H1 (cell line): ENCODE results near the gene RAET1E. TPM values are rescaled to one million over a fixed set of nuclear protein-coding genes. Genes with fewer than 3 reads are reported as not detected.

Experiments used
- CTBP2 ChIP-seq: IDR thresholded peaks from 2 replicates; pipeline ENCODE4 v1.7.0; 2011; ENCODE audit warnings: borderline replicate concordance, mild to moderate bottlenecking, moderate library complexity, mixed read lengths, low read length; ENCODE audit not compliant: insufficient read depth, insufficient read length
- E2F6 ChIP-seq: IDR thresholded peaks from 2 replicates; pipeline ENCODE4 v1.6.1; 2012; ENCODE audit warnings: inconsistent platforms
- EP300 ChIP-seq, 2 experiments: IDR thresholded peaks; 1 replicate in 1 of 2; 2 replicates in 1 of 2; pipeline ENCODE4 v1.6.1; 2011 to 2012; ENCODE audit warnings: low read depth in 2 of 2, low read length in 2 of 2, mild to moderate bottlenecking in 2 of 2, borderline replicate concordance in 1 of 2, inconsistent platforms in 1 of 2, moderate library complexity in 1 of 2
- PHF8 ChIP-seq: fragments of 200-600 bp; sonication (generic); conservative IDR thresholded peaks from 2 replicates; pipeline ENCODE4 v1.7.1; 2012; ENCODE audit warnings: low read depth, mild to moderate bottlenecking, inconsistent platforms, low read length, moderate library complexity
- POLR2AphosphoS5 ChIP-seq: IDR thresholded peaks from 2 replicates; pipeline ENCODE4 v1.6.1; 2011; ENCODE audit warnings: low read depth, low read length
- SP1 ChIP-seq: IDR thresholded peaks from 2 replicates; pipeline ENCODE4 v1.6.1; 2011; ENCODE audit warnings: low read depth, low read length
- polyA plus RNA-seq, 7 experiments: library from polyadenylated mRNA; depleted of rRNA in 3 of 7; stranded (reverse) in 5 of 7; unstranded in 2 of 7; fragments of >200 nt in 5 of 7; fragments of 200-250 nt in 2 of 7; gene quantifications; 1 replicate in 5 of 7; 2 replicates in 1 of 7; 4 replicates in 1 of 7; pipeline versions ENCODE4 v1.2.1 to v1.2.3, GENCODE V29; 2011 to 2013; ENCODE audit warnings: missing spikeins in 2 of 7, mixed read lengths in 2 of 7
- total RNA-seq: library from RNA; stranded (reverse); fragmentation: NEBNext Ultra II Directional; extraction: Animal tissue kit (Norgen Biotek cat#: 25700); gene quantifications from 2 replicates; pipeline ENCODE4 v1.2.1, GENCODE V29; 2021

Gene RAET1E
- total and polyA plus RNA-seq, 2 of the 8 experiments (the other 6 are each of a cell fraction or from before 2014, with no cell fraction given): not detected

- TF ChIP-seq POLR2AphosphoS5 (no peak), EP300 (IDR thresholded peaks at IDR 0.05; ENCODE audit: borderline replicate concordance in 1 of 2, low read depth in 2 of 2, low read length in 2 of 2) (no peak), PHF8 (no peak), CTBP2 (no peak), SP1 (no peak), E2F6 (no peak)
These were observed 42.8 kb downstream of the RAET1E start (continued) for GRCh38 chr6:149855040-149855654.
